GM18870 (cell line): ENCODE data around the gene ANKLE1.
A peak's percentile ranks its signal among the peaks of the same experiment; 100 is the strongest.

Experiments used
- ATAC-seq: cut with Tn5 transposase; IDR thresholded peaks from one replicate; pipeline ENCODE4 v1.9.1; 2021; ENCODE audit warnings: moderate library complexity; ENCODE audit not compliant: unreplicated experiment

ANKLE1 gene

GRCh38 chr19:17325881-17326594, 44.3 kb downstream of the ANKLE1 start:
- ATAC-seq = no peak

- no peak for ATAC-seq
Observed at GRCh38 chr19:17326595-17326966, 44.9 kb downstream of the ANKLE1 start.

- no peak for ATAC-seq
Observed at GRCh38 chr19:17327068-17327653, 45.5 kb downstream of the ANKLE1 start.

GRCh38 chr19:17327654-17328516, 46.2 kb downstream of the ANKLE1 start:
- no peak for ATAC-seq

DNA sequence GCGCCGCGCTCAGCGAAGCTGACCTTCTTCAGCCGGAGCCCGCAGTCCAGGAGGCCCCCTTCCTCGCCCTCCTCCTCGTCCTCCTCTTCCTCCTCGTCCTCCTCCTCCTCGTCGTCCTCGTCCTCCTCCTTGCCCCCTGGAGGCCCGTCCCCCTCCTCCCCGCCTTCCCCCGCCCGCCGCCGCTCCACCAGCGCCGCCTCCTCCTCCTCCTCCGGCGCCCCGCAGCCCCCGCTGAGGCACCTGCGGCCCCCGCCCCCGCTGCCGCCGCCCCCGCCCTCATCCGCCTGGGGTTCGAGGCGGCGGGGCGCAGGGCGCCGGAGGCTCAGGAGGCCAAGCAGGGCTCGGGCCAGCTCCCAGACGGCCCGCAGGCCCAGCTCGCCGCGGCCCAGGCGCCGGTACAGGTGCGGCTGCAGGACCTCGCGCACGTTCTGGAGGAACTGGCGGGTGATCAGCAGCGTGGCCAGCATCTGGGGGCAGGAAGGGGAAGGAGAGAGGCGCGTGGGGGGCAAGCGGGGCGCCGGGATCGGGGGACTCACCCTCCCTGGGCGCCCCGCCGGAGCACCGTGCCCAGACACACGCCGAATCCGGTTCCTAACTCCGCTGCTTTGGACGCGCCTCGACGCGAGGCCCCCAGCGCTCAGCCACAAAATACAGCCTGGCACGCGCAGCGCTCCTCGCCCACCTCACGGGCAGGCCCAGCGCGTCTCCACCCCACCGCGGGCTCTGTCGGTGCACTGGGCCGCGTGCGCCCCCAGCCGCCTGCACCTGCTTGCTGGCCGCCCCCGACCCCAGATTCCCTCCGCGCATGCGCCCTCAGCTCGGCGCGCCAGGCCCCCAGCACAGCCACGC, 47.0 kb downstream of the ANKLE1 start:
- no peak for ATAC-seq

DNA sequence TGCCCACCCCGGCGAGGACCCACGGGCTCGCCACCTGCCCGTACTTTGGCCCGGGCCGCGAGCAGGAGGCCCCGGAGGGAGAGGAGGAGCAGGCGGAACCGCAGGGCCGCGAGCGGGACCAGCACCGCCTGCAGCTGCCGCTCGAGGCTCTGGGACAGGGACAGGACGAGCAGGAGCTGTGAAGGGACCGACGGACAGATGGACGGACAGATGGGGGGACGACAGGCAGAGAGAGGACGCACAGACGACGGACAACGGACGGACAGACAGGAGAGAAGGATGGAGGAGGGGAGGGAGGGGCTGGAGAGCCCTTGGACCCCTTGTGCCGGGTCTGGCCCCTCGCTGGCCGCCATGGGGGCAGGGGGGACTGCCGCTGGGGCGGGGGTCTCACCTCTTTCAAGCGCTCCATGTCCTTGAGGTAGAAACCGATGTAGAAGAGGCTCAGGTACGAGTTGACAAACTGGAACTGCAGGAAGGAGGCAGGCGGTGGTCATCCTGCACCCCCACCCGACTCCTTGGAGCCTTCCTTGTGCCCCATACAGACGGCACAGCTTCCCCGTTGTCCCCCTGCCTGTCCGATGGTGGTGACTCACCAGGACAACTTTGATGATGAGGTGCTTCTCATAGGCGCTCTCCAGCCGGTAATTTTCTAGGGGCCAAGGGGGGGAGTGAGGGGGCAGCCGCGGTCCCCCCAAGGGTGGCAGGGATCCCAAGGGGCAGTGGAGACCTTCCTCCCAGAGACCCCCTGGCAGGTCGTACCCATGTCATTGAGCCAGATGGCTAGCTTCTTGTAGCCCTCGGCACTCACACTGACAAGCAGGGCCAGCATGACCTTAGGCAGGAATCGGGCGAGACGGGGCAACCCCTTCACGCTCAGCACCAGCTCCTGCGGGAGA, 47.9 kb downstream of the ANKLE1 start:
- no peak for ATAC-seq

DNA sequence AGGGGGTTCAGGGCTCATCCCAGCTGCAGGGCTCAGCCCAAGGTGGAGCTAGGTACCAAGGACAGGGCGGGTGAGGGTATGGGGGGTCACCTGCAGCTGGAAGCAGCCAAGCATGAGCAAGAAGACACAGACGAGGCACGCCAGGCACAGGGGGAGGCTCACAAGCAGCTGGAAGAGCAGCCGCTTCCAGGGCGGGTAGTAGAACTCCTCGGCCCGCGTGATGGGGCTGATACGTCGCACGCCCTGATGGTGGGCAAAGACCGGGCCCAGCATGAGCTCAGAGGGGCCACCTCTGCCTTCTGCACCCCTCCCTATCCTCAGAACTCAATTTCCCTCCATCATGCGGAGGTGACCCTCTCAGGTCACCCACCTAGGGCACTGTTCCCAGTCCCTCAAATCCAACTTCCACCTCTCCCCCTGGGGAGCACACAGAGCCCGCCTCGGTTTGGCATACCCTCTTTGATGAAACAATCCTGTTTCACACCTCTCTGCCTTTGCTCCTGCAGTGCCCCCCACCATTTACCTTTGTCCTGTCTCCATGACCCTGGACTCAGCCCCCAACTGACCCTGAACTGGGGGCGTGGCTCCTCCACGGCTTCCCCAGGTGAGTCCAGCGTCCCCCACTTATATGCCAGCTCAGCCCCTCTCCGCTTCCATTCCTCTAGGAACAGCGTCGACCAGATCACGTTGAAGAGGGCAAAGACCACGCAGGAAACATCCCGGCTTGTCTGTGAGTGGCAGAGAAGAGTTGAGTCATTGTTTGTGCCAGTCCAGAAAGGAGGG, 48.8 kb downstream of the ANKLE1 start:
- ATAC-seq = no peak

GRCh38 chr19:17331045-17331558, 49.4 kb downstream of the ANKLE1 start:
- no peak for ATAC-seq

DNA sequence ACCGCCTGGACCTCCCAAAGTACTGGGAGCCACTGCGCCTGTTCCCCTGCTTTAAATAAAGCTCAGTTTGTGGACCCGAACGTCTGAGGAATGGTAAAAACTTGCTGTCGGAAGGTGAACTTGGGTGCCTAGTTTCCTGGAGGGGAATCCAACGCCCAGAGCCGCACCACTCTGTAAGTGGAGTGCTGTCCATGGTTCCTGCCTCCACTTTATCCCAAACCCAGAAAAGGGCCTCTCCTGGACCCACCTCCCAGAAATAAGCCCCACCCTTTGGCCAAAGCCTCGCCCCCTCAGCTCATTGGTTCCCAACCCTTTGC, 50.6 kb downstream of the ANKLE1 start:
- no peak for ATAC-seq

GRCh38 chr19:17332677-17333581, 51.2 kb downstream of the ANKLE1 start:
- no peak for ATAC-seq

DNA sequence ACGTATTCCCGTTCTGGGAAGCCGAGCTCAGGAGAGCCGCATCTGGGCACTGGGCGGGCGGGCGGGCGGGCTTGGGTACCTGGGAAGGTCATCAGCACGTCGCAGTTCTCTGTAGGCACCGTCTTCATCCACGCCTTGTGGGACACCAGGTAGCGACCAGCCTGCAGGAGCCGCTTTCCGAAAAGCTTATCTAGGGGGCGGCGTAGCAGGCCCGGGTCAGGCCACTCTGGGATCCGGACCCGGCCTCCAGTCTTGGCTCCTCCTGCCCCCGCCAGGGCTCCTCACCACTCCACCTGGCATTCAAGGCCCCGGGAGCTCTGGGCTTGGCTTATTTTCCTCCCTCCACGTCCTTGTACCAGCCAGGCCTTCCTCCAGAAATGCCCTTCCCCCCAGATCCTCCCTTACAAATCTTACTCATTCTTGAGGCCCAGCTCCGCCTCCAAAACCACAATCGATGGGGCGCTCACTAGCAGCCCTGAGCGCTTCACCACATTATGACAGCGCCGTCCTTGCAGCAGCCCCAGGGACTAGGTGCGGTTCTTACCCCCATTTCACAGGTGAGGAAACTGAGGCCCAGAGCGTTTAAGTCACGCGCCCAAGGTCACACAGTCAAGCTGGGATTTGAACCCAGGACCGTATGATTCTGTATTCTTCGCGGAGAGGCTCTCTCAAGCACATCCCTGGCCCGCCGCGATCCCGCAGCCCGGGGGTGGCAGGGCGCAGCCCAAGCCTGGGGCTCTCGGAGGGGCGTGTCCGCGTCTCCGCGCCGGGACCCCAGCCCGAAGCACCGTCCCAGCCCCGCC, 52.1 kb downstream of the ANKLE1 start:
- ATAC-seq = no peak

DNA sequence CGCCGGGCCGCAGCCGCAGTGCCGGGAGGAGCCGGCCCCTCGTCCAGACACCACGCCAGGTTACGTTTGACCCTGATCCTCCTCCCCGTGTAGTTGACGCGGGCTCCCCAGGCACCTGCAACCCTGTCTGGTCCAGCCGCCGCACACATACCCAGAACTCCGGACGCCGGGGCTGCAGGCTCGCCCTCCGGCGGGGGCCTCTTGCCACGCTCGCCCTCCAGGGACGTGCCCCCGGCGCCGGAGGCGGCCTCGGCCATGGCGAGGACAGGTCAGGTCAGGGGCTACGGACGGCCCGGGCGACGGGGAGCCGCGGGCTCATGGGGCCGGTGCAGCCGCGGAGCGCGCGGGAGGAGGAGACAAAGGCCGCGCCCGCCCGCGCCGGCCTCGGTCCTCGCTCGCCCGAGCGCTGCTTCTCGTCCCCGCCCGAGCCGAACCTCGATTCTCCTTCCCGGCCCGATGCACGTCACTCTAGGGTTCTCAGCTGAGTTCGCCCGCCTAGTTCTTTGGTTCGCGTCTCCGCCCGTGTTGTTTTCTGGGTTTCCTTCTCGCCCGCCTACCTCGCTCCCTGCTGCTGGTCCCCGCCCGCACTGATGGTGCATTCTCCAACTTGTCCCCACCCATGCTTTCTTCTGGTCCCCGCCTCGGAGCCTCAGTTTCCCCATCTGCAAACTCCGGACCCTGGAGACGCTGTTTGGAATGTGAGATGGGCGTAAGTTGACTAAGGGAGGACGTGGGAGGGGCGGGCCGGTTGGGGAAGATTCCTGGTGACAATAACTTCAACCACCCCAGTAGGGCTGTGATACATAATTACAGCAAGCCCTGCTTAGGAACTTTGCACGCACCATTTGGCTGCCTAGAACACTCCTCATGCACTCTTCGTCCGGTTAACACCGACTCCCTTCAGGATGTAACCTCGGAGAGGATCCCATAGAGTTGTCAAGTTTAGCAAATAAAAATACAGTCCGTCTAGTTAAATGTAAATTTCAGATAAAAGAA, 53.0 kb downstream of the ANKLE1 start, which contains the start of gene ANO8:
TSS of gene ANO8 (minus strand) at position 442 of the 996 bp plus-strand sequence. CDS start at position 257, 185 bp downstream.
- peak; percentile 31 for ATAC-seq

- ATAC-seq = no peak
Observed at GRCh38 chr19:17335575-17335974, 53.9 kb downstream of the ANKLE1 start.
